GM12873 (cell line): ENCODE measurements around the gene CCDC50.

Source experiments
- TF ChIP-seq, protein P1 (sequence below): IDR thresholded peaks from 2 replicates; pipeline ENCODE4 v1.5.1; 2012; ENCODE audit warnings: low read depth, mild to moderate bottlenecking, moderate library complexity, low read length, control low read depth; ENCODE audit not compliant: insufficient read depth; ENCODE audit errors: missing control alignments

CCDC50 gene

DNA sequence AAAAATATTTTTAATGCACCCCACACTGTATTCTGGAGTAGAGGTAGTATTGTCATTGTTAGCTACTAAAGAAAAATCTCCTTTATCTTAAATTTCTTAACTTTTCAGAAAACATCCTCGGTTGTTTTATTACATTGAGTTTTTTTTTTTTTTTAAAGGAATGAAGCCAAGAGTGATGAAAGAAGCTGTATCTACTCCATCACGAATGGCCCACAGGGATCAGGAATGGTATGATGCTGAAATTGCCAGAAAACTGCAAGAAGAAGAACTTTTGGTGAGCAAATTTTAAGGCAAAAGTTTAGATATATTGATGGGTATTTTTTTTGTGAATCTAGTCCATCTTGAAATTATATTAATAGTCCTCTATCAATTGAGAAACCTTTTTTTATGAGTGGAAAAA, 50.8 kb downstream of the CCDC50 start:
- TF ChIP-seq, protein P1, sequence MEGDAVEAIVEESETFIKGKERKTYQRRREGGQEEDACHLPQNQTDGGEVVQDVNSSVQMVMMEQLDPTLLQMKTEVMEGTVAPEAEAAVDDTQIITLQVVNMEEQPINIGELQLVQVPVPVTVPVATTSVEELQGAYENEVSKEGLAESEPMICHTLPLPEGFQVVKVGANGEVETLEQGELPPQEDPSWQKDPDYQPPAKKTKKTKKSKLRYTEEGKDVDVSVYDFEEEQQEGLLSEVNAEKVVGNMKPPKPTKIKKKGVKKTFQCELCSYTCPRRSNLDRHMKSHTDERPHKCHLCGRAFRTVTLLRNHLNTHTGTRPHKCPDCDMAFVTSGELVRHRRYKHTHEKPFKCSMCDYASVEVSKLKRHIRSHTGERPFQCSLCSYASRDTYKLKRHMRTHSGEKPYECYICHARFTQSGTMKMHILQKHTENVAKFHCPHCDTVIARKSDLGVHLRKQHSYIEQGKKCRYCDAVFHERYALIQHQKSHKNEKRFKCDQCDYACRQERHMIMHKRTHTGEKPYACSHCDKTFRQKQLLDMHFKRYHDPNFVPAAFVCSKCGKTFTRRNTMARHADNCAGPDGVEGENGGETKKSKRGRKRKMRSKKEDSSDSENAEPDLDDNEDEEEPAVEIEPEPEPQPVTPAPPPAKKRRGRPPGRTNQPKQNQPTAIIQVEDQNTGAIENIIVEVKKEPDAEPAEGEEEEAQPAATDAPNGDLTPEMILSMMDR, result no peak

DNA sequence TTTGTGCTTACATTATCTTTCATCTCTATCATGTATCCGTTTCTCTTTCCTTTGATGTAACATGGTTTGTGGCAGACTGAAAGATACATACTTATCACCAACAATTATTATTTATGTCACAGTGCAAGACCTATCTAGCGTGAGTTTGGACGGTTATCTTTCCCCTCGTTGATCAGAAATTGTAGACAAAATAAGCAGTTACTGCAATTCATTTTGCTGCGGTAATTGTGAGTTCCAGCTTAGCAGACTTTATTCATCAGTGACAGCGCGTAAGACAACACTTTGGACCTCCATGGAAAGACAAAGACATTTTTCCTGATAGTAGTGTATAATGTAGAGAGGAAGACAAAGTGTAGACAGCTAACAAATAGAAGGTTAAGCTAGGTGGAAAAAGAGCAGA, 52.1 kb downstream of the CCDC50 start:
- TF ChIP-seq, protein P1, result no peak

DNA sequence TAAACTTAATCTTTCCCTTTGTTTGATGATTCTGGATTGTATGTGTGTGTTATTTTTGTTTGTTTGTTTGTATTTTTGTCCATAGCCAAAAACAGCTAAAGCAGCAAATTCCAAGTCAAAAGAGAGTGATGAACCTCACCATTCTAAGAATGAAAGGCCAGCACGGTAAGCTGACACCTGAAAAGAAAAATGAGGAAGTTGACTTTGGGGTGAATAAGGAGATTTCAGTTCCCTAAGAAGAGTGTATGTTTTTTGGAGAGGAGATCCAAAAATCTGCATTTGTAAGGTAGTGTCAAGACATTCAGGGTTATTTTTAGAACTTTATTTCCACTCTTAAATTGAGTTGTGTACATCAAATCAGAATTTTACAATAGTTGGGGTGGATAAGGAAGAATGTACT, 53.5 kb downstream of the CCDC50 start:
- TF ChIP-seq, protein P1, result no peak

DNA sequence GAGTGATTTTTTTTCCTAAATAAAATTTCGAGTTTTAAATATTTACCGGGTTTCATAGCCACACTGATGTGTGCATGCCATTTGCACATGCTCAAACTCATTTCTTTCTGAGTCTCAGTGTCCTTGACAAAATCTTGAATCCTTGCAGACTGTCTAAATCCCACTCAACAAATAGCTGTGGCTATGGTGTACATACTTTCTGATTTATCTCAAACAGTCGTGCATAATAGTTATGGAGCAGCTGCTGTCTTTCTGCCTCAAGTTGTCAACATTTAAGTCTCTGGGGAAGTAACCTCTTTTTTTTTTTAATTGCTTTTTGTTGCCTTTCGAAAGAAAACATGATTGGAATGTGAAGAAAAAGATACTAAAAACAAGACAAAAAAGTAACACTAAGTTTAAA, 53.9 kb downstream of the CCDC50 start:
- TF ChIP-seq, protein P1, result no peak

DNA sequence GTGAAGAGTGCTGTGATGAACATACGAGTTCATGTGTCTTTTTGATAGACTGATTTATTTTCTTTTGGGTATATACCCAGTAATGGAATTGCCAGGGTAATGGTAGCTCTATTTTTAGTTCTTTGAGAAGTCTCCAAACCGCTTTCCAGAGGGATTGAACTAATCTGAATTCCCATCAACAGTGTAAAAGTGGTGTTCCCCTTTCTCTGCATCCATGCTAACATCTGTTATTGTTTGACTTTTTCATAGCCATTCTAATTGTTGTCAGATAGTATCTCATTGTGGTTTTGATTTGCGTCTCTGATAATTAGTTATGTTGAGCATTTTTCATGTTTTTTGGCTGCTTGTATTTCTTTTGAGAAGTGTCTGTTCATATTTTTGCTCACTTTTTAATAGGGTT, 55.9 kb downstream of the CCDC50 start:
- TF ChIP-seq, protein P1, result no peak

DNA sequence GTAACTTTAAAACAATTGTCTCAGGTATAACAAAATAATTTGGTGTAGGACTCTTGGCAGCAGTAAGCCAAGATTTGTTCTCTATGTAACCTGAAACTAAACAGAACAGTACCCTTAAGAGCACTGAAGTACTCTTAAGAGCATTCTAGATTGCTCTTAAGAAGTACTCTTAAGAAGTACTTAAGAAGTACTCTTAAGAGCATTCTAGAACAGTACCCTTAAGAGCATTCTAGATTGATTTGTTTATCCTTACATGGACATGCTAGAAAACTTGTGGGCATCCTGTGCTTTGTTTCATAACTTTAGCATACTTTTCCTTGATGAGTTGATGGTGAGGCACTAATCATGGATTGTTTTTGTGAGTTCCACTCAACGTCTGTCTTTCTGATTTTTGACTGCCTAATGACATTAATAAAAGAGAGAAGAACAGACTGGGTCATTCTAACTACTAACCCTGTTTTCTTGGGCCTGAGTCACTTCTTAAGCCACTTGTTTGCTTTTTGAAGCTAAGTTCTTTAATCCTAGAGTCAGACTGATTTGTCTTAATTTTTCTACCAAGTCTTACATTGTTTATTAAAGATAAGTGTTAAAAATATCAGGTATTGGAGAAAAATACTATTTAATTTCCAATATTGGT, 58.4 kb downstream of the CCDC50 start:
- TF ChIP-seq, protein P1, result no peak

DNA sequence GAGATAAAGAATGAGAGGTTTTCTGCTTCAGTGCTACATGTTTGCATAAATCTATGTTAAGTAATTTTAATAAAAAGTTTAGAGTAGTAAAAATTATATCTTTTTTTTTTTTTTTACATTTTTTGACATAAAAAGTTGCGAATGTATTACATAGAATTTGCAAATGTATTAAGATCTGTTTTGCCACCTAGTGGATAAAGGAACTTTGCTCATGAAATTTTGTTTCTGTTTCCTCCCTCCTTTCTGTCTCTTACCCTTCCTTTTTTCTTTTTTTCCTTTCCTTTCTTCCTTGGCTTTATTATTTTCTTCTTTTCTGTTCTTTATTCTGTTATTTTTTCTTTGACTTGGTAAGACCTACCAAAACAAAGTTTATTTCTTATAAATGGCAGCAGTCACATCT, 59.6 kb downstream of the CCDC50 start:
- TF ChIP-seq, protein P1, result peak; percentile 29
